NCI-H69 (cell line): Measurements from ENCODE around the gene CIB4.
"Not testable (repeated sequence)": the region's sequence is repeated elsewhere in the genome, so short reads cannot be mapped to it uniquely, and the experiment has no call there.

Experiments
- DNase-seq: peaks from one replicate; lab custom pipeline; 2025; lab: John Stamatoyannopoulos, UW

The CIB4 gene

GRCh38 chr2:26666671-26667070 lies 25.5 kb upstream of the CIB4 start:
- DNase-seq: no peak

GRCh38 chr2:26665296-26665695 lies 24.1 kb upstream of the CIB4 start:
- not testable (repeated sequence) for DNase-seq

- DNase-seq: no peak
Measured at GRCh38 chr2:26660363-26660962, 19.3 kb upstream of the CIB4 start.

DNA sequence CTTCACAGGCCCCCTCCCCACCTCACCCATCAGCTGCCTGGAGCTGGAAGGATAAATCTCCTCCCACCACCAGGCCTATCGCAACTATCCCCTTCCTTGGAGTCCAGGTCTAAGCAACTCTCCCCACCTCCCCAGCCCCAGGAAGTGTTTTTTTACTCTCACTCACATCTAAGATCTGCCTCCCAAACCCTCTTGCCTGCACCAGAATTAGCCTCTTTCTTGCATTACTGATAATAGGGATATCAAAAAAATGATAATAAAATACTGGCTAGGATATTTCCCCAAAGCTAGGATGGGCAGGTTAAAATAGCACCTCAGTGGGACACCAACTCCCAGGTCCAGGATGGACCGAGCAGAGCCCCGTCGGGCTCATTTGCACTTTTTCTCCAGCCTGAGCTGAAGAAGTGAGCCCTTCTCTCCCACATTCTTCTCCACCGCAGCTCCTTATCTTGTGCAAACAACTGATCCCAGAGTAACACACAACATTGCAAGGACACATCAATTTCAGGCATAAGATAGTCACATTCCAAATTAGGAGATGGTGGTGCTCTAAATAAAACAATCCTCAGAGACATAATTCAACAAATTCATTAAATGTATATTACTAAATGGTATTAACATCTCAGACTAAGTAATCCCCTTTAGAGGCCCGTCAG lies 17.7 kb upstream of the CIB4 start:
- DNase-seq: no peak

GRCh38 chr2:26657265-26657664 lies 16.1 kb upstream of the CIB4 start:
- DNase-seq: no peak

DNA sequence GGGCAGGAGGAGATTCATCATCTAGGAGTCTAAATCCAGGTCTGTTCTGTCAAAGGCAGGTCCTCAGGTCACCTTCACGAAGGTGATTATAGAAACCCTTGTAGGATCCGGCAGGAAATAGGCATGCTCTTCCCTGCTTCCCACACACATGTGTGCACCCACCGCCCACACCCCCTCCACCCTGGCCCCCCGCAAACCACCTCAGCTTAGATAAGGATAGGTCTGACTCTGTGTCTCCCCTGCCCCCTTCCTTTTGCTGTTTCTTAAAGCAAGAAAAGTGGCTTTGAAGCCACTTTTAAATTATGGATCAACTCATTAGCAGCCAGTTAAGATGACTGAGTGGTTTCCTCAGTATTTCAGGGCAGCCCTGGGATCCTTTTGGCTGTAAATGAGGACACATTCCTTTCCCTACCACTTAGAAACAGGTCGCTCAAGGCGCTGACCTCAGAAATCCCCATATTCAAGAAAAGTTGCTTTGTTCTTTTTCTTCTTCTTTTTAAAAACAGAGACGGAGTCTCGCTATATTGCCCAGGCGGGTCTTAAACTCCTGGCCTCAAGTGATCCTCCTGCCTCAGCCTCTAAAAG lies 14.5 kb upstream of the CIB4 start:
- no peak for DNase-seq

GRCh38 chr2:26655120-26655519 lies 14.0 kb upstream of the CIB4 start:
- DNase-seq: not testable (repeated sequence)

DNA sequence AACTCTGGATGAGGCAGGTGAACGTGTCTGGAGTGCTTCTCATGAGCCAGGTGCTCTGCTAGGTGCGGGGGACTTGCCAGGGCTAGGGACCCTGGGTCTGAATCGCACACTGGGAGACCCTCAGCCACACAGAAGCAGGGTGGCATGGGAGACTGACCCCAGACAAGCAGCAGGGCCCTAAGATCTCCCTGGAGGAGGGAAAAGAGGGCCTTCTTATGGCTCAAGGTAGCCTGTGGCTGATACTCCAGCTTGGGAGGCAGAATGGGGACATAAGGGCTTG lies 12.8 kb upstream of the CIB4 start:
- DNase-seq: no peak

DNA sequence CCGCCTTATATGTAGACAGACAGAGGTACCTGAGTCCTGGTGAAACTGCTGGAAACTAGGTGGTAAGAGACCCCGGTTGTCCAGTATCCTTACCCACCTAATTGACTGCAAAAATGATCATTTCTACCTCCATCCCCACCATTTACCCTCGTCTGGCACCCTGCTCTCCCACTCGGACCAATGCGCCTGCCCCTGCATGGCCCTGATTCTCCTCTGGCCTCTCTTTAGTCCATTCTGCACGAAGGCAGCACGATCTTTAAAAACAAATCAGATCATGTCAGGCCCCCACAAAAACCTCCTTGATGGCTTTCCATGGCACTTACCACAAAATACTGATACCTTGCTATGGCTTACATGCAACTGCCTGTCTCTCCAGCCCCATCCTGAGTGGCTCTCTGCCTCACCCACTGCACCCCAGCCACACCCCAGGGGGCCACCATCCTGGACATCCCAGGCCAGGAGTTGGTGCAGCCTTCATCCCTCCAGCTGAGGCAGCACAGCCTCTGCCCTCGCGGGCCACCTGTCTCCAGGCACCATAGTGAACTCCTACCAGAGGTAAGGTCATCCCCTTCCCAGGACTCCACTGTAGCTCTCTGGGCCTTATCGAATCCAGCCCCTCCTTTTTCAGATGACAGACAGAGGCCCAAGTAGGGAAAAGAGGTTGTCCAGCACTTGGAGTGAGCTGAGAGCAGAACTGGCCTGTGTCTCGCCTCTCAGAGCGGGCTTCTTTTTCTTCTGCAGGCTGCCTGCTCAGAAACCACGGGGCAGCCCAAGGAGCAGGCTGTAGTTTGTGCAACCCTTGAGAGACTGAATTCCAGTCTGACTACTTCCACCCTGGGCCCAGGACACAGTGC lies 12.3 kb upstream of the CIB4 start:
- DNase-seq: no peak

- no peak for DNase-seq
Measured at GRCh38 chr2:26652361-26653041, 11.3 kb upstream of the CIB4 start.

DNA sequence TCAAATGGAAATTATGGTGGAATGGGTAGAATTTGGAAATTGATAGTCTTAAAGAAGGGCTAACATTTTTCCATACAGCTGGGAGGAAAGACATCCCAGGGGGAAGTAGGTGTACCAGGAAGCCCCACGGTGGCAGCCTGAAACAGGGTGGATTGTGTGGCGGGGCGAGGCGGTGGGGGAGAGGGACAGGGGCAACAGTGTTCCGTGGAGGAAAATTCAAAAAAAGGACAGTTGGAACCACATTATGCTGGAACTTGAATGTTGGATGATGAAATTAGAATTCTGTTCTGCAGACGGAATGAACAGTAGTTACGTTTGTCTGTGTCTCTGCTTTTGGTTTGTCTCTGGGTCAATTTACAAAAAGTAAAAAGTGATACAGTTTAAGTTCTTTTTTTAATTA lies 10.6 kb upstream of the CIB4 start:
- DNase-seq: no peak

GRCh38 chr2:26651470-26651771 lies 10.3 kb upstream of the CIB4 start:
- DNase-seq: no peak

- DNase-seq: no peak
Measured at GRCh38 chr2:26650713-26651469, 9.7 kb upstream of the CIB4 start.

GRCh38 chr2:26649992-26650712 lies 9.0 kb upstream of the CIB4 start:
- DNase-seq: no peak

DNA sequence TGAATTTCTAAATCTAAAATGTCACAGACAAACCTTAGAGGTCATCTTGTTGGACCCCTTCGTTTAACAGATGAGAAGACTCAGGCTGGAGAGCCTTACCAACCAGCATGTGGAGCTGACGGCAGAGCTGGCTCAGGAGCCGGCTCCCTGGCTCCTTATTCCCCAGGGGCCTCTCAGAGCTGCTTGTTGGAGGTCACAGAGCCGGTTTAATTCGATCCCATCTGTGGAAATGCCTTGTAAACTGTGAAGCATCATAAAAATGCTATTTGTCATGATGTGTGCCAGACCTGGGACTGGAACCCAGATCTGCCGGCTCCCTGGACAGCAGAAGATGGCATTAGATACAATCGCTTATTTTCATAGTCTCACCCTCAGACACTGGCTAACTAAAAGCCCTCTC lies 8.2 kb upstream of the CIB4 start:
- no peak for DNase-seq

DNA sequence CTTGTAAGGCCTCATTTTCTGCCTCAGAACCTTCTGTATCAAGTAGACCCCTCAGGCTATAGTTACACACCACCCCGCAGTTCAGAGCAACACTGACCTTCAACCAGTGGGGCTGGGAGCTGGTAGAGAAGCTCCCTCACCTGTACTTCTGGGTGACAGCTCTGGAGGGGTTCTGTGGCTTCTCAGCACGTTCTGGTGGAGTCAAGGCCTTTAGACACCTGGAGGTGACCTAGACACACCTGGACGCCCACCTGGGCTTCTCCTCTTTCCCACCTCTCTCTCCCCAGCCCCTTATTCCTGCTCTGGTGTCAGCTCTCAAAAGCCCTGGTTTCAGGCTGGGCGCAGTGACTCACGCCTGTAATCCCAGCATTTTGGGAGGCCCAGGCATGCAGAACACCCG lies 7.3 kb upstream of the CIB4 start:
- no peak for DNase-seq

GRCh38 chr2:26647981-26648380 lies 6.8 kb upstream of the CIB4 start:
- no peak for DNase-seq

GRCh38 chr2:26646986-26647672 lies 6.0 kb upstream of the CIB4 start:
- no peak for DNase-seq

DNA sequence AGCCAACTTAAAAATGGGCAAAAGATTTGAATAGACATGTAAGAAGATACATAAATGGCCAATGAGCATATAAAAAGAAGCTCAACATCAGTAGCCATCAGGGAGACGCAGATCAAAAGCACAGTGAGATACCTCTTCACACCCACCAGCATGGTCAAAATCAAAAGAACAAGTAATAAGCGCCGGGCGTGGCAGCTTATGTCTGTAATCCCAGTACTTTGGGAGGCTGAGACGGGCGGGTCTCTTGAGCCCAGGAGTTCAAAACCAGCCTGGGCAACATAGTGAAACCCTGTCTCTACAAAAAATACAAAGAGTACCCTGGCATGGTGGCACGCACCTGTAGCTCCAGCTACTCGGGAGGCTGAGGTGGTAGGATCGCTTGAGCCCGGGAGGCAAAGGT lies 4.6 kb upstream of the CIB4 start:
- DNase-seq: no peak

- no peak for DNase-seq
Measured at GRCh38 chr2:26644188-26644835, 3.1 kb upstream of the CIB4 start.
